HG03520 (cell line): ENCODE measurements around the gene RNF115.
"Not testable (repeated sequence)": the region's sequence is repeated elsewhere in the genome, so short reads cannot be mapped to it uniquely, and the experiment has no call there.

ENCODE experiments used
- ATAC-seq: cut with Tn5 transposase; IDR thresholded peaks from one replicate; pipeline ENCODE4 v1.9.1; 2021; ENCODE audit warnings: mild to moderate bottlenecking, moderate library complexity; ENCODE audit not compliant: unreplicated experiment

Gene RNF115

DNA sequence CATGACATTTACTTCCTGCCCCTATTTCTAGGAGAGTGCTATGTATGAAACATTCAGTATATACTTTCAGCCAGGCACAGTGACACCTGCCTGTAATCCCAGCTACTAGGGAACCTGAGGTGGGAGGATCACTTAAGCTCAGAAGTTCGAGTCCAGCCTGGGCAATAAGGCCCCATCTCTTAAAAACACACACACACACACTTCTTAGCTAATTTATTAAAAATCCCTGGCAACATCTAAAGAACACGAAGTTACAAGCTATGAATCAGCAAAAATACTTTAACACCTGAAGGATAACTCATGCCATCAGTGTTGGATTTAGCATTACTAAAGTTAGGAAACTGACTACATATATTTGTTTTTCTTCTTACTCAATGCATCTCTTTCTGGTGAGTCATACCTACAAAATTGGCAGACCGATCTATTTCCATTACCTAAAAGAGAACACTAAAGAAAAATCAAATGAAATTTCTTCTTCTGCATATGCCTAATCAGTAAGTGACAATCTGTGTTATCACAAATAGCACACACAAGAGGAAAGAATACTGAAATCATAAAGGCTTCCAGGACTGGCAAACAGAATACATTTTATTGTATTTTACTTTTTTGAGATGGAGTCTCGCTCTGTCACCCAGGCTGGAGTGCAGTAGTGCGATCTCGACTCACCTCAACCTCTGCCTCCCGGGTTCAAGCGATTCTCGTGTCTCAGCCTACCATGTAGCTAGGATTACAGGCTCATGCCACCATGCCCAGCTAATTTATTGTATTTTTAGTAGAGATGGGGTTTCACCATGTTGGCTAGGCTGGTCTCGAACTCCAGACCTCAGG is 41.4 kb downstream of the RNF115 start:
- no peak for ATAC-seq

DNA sequence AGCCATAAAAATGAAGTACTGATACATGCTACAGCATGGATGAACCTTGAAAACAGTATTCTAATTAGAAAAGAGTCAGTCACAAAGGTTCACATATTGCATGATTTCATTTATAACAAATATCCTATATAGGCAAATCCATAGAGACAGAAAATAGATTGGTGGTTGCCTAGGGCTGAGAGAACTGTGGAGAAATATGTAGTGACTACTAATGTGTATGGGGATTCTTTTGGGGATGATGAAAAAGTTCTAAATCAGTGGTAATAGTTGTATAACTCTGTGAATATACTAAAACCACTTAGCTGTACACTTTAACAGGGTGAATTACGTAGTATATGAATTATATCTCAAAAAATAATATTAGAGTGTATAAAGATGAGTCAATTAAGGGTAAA is 45.8 kb downstream of the RNF115 start:
- ATAC-seq, result no peak

DNA sequence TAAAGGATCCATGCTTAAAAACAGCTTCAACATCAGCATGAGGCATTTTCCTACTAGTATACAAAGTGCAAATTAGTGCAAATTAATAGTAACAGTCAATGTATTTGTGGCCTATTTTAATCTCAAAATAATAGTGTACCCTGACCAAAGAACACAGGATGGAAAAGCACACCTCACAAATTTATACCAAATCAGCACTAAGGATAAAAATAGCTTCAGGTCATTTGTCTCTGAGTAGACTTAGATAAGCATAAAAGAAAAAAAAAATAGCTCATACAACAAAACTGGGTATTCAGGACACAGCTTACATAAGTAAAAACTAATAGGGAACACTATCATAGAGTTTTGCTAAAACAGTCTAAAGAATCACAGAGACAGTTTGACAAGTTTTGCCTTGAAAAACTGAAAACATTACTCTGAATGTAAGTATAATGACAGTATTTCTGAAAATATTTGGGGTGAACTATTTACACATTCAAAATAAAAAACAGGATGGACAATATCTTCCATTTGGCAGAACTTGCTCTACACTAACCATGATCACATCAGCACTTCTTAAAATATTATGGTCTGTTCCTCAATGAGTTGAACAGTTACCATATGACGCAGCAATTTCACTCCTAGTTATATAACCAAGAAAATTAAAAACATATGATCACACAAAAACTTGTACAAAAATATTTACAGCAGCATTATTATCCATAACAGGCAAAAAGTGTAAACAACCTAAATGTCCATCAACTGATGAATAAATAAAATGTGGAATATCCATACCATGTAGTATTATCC is 46.3 kb downstream of the RNF115 start:
- no peak for ATAC-seq

DNA sequence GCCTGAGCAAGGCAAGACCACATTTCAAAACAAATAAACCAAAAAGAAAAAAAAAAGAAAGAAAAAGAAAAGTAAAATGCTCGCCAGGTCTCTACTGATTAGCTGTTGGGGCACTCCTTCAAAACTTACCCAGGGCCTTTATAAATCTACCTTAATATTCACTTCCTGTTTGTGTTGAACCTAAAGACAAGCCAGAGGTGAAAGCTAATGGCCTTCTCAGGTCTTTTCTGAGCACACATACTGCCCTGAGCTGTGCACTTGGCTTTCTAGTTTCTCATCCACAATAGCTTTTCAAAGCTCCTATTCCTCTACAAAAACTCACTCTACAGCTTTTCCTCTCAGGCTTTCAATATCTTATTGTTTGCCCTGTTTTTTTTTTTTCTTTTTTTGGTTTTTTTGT is 50.5 kb downstream of the RNF115 start:
- no peak for ATAC-seq

DNA sequence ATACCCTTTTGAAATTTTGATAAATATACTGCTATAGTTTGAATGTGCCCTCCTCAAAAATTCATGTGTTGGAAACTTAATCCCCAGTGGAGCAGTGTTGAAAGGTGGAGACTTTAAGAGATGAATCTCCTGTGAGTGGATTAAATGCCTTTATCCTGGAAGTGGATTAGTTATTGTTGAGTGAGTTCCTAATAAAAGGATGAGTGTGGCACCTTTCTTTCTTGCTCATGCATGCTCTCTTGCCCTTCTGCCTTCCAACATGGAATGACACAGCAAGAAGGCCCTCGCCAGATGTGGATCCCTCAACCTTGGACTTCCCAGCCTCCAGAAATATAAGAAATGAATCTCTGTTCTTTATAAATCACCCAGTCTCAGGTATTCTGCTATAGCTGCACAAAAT is 52.8 kb downstream of the RNF115 start:
- no peak for ATAC-seq

DNA sequence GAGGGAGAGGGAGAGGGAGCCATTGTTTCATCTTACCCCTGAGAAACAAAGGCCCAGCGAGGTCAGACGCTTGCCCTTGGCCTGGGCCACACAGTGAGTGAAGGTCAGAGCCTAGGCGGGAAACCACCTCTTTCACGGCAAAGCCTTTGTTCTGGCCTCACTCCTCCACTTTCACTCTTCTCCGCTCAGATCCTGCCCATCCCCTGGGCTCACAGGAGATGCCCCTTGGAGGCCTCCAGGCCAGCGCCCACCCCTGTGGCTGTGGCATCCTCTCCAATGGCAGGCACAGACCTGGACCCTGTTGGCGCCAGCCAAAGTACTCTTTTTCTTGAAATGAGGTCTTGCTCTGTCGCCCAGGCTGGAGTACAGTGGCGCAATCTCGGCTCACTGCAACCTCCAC is 55.9 kb downstream of the RNF115 start:
- not testable (repeated sequence) for ATAC-seq

DNA sequence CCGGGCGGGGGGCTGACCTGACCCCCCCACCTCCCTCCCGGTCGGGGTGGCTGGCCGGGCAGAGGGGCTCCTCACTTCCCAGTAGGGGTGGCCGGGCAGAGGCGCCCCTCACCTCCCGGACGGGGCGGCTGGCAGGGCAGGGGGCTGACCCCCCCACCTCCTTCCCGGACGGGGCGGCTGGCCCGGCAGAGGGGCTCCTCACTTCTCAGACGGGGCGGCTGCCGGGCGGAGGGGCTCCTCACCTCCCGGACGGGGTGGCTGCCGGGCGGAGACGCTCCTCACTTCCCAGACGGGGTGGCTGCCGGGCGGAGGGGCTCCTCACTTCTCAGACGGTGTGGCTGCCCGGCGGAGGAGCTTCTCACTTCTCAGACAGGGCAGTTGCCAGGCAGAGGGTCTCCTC is 57.0 kb downstream of the RNF115 start:
- not testable (repeated sequence) for ATAC-seq

DNA sequence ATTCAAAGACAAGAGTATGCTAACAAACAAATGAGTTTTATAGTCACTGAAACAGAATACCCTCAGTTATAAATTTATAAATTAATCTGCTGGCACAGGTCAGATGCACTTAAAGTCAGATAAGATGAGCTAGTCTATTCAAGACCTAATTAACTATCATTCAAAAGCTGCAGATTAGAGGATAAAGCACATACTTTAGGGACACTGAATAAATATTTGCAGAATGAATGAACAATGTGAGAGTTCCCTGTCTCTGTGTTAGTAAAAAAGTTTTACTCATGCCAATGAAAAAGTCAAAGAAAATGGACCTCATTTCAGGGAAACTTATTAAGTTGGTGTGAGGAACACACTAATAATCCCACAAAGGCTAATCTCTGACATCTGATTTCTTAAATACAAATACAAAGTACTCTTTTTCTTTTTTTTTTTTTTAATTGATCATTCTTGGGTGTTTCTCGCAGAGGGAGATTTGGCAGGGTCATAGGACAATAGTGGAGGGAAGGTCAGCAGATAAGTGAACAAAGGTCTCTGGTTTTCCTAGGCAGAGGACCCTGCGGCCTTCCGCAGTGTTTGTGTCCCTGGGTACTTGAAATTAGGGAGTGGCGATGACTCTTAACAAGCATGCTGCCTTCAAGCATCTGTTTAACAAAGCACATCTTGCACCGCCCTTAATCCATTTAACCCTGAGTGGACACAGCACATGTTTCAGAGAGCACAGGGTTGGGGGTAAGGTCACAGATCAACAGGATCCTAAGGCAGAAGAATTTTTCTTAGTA is 58.1 kb downstream of the RNF115 start:
- ATAC-seq, result not testable (repeated sequence)

DNA sequence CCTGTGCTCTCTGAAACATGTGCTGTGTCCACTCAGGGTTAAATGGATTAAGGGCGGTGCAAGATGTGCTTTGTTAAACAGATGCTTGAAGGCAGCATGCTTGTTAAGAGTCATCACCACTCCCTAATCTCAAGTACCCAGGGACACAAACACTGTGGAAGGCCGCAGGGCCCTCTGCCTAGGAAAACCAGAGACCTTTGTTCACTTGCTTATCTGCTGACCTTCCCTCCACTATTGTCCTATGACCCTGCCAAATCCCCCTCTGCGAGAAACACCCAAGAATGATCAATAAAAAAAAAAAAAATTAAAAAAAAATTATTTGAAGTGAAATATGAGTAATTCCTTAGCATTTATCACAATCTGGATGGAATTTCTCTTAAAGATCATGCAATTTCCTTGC is 58.8 kb downstream of the RNF115 start:
- not testable (repeated sequence) for ATAC-seq

DNA sequence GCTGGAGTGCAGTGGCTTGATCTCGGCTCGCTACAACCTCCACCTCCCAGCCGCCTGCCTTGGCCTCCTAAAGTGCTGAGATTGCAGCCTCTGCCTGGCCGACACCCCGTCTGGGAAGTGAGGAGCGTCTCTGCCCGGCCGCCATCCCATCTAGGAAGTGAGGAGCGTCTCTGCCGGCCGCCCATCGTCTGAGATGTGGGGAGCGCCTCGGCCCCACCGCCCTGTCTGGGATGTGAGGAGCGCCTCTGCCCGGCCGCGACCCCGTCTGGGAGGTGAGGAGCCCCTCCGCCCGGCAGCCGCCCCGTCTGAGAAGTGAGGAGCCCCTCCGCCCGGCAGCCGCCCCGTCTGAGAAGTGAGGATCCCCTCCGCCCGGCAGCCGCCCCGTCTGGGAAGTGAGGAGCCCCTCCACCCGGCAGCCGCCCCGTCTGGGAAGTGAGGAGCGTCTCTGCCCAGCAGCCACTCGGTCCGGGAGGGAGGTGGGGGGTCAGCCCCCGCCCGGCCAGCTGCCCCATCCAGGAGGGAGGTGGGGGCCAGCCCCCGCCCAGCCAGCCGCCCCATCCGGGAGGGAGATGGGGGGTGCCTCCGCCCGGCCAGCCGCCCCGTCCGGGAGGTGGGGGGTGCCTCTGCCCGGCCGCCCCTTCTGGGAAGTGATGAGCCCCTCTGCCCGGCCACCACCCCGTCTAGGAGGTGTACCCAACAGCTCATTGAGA is 59.5 kb downstream of the RNF115 start:
- not testable (repeated sequence) for ATAC-seq

DNA sequence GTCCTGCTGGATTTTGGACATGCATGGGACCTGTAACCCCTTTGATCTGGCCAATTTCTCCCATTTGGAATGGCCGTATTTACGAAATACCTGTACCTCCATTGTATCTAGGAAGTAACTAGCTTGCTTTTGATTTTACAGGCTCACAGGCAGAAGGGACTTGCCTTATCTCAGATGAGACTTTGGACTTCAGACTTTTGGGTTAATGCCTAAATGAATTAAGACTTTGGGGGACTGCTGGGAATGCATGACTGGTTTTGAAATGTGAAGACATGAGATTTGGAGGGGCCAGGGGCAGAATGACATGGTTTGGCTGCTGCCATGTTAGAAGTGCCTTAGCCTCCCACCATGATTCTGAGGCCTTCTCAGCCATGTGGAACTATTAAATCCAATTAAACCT is 61.9 kb downstream of the RNF115 start:
- ATAC-seq, result not testable (repeated sequence)

DNA sequence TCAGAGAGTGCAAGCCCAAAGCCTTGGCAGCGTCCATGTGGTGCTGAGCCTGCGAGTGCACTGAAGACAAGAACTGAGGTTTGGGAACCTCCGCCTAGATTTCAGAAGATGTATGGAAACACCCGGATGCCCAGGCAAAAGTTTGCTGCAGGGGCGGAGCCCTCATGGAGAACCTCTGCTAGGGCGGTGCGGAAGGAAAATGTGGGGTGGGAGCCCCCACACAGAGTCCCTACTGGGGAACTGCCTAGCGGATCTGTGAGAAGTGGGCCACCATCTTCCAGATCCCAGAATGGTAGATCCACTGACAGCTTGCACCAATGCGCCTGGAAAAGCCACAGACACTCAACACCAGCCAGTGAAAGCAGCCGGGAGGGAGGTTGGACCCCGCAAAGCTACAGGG is 62.4 kb downstream of the RNF115 start:
- not testable (repeated sequence) for ATAC-seq

DNA sequence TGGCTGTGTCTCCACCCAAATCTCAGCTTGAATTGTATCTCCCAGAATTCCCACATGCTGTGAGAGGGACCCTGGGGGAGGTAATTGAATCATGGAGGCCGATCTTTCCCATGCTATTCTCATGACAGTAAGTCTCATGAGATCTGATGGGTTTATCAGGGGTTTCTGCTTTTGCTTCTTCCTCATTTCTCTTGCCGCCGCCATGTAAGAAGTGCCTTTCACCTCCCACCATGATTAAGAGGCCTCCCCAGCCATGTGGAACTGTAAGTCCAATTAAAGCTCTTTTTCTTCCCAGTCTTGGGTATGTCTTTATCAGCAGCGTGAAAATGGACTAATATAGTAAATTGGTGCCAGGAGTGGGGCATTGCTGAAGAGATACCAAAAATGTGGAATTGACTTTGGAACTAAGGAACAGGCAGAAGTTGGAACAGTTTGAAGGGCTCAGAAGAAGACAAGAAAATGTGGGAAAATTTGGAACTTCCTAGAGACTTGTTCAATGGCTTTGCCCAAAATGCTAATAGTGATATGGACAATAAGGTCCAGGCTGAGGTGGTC is 63.4 kb downstream of the RNF115 start:
- ATAC-seq, result not testable (repeated sequence)

DNA sequence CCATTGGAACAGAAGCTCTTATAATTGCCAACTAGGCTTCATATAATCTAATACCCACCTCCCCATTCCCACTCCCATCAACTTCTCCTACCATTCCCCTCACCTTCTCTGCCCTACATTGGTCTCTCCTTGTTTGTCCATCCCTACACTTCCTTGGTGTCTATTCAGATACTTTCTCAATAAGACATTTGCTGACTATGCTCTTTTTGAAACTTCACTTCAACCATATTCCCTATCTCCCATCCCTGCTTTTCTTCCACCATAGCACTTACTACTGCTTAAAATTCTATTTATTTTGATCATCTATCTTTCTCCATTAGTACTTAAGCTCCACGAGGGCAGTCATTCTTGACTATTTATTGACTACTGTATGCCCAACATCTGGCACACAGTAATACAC is 64.2 kb downstream of the RNF115 start:
- ATAC-seq, result no peak

DNA sequence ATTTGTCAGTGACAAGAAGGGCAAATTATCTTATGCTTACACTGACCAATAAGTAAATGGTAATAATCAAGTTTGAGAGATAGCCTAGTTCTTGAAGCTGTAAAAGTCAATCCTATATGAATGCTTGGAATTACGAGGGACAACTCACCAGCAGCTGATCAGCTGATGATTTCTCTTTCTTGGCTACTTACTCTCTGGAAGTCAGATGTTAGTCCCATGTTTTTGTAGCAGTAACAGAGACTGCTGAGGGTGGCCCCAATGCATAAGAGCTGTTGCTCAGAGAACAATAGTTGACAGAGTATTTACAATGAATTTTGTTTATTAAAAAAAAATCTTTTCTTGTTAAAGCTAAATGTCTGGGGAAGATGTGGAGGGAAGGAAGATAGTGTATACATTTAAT is 65.3 kb downstream of the RNF115 start:
- ATAC-seq, result no peak

DNA sequence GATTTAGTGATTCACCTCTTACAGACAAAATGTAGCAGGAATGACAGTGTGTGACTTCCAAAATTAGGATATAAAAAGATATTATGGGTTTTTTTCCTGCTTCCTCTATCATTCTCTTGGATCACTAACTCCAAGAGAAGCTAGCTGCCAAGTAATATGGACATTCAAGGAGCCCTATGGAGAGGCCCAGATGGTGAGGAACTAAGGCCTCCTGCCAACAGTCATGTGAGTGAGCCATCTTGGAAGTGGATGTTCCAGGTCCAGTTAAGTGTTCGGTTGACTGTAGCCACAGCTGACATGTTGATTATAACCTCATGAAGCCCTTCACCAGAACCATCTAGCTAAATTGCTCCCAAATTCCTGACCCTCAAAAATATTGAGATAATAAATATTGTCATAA is 65.8 kb downstream of the RNF115 start:
- no peak for ATAC-seq

DNA sequence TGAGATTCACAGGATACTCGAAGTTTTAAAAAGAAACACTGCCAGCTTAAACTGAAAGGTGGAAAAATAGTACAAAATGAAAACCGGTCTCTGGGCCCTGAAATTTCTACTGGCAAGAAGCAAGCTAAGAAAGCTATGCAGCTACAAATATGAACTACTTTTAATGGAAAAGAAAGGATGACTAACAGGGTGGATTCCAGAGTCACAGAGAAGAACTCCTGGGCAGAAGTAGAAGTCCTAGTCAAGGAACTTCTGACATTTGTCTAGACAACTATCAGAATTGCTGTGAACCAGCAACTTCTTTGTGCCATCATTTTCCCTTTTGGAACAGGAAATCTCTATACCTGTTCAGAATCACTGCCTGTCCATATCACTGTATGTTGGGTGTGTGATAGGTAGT is 66.5 kb downstream of the RNF115 start:
- no peak for ATAC-seq

DNA sequence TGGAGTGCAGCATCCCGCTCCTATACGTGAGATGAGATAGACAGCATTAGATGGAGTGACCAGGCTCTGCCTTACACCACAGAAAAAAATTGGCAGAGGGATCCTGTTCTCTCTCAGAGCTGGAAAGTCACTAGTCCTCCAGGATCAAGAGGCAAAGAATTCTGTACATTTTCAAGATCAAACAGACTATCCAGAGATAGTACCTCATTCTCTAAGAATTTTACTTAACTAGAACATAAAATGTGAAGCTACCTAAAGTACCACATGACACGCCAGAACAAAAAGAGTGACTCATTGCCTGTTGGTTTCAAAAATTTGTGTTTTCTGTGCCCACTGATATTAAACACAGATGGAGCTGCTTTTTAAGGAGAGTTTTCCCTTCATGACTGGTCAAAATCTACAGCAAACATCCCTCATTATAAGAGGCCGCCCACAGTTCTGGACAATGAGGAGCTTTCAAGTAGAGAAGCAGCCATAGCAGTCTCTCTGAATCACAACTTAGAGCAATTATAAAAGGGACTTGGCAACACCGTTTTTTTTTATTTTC is 72.3 kb downstream of the RNF115 start:
- ATAC-seq, result no peak

DNA sequence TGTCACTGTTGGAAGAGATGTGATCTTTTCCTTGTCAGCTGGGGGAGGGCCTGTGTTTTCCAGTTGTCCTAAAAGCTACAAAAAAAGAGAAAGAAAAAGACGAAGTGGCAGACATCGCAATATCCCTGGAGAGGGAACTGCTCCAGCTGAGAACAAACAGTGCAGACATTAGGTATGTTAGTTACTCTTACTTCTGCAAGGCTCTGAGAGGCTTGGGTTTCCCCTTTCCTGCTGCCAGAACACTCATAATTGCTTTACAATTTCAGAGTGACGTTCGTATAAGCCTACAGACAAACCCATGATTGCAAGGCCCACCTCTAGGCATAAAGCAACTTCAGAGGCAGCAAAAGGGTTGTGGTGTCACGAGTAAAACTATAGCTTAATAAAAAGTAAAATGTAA is 73.5 kb downstream of the RNF115 start:
- no peak for ATAC-seq
